Loucy (cell line): Measurements from ENCODE around the gene ALKAL2.

Experiments used
- H2AFZ ChIP-seq: fragments of 200-600 bp; sonication (generic); 2 replicates; pipeline ENCODE4 v1.6.0; 2016; ENCODE audit warnings: antibody characterized with exemption, mild to moderate bottlenecking, low read length, moderate library complexity
- H3F3A ChIP-seq: fragments of 200-600 bp; 2 replicates; pipeline ENCODE4 v1.6.0; 2016; ENCODE audit warnings: antibody characterized with exemption, low read depth, mild to moderate bottlenecking
- H3K27me3 ChIP-seq: fragments of 200-600 bp; sonication (generic); 2 replicates; pipeline ENCODE4 v1.6.1; 2014; ENCODE audit warnings: low read length, mild to moderate bottlenecking; ENCODE audit not compliant: insufficient read depth, poor library complexity, severe bottlenecking
- H3K36me3 ChIP-seq: fragments of 200-600 bp; sonication (generic); 2 replicates; pipeline ENCODE4 v1.6.1; 2016; ENCODE audit warnings: low read length; ENCODE audit not compliant: insufficient read depth
- H3K4me1 ChIP-seq: fragments of 200-600 bp; sonication (generic); 2 replicates; pipeline ENCODE4 v1.5.1; 2014; ENCODE audit warnings: low read length, mild to moderate bottlenecking; ENCODE audit not compliant: insufficient read depth, poor library complexity, severe bottlenecking
- H3K4me2 ChIP-seq: fragments of 200-600 bp; sonication (generic); 2 replicates; pipeline ENCODE4 v1.6.0; 2014; ENCODE audit warnings: antibody characterized with exemption, low read length, low read depth, mild to moderate bottlenecking; ENCODE audit not compliant: poor library complexity, severe bottlenecking
- H3K4me3 ChIP-seq: fragments of 200-600 bp; sonication (generic); 2 replicates; pipeline ENCODE4 v1.5.1; 2014; ENCODE audit warnings: low read length, mild to moderate bottlenecking, mixed read lengths; ENCODE audit not compliant: poor library complexity, severe bottlenecking
- H3K79me2 ChIP-seq: fragments of 200-600 bp; sonication (generic); 2 replicates; pipeline ENCODE4 v1.6.1; 2014; ENCODE audit warnings: low read length; ENCODE audit not compliant: insufficient read depth
- H3K9ac ChIP-seq: fragments of 200-600 bp; sonication (generic); 2 replicates; pipeline ENCODE4 v1.6.0; 2014; ENCODE audit warnings: mild to moderate bottlenecking, low read depth, low read length, moderate library complexity; ENCODE audit not compliant: poor library complexity, severe bottlenecking
- H3K9me2 ChIP-seq: fragments of 200-600 bp; sonication (generic); replicated peaks from 2 replicates; pipeline ENCODE4 v1.6.1; 2016; ENCODE audit warnings: low read depth, low read length, mixed read lengths
- H3K9me3 ChIP-seq: fragments of 200-600 bp; sonication (generic); 2 replicates; pipeline ENCODE4 v1.6.1; 2014; ENCODE audit warnings: mild to moderate bottlenecking, antibody characterized with exemption, low read length, low read depth; ENCODE audit not compliant: insufficient read depth
- H4K20me1 ChIP-seq: fragments of 200-600 bp; sonication (generic); 2 replicates; pipeline ENCODE4 v1.6.0; 2014; ENCODE audit warnings: antibody characterized with exemption, low read length, mild to moderate bottlenecking; ENCODE audit not compliant: insufficient read depth, poor library complexity, severe bottlenecking
- EZH2phosphoT487 ChIP-seq: fragments of 200-600 bp; IDR thresholded peaks from 2 replicates; pipeline ENCODE4 v1.6.1; 2018; ENCODE audit warnings: antibody characterized with exemption, mild to moderate bottlenecking, moderate library complexity, borderline replicate concordance
- TF ChIP-seq, protein P1 (sequence below): fragments of 200-600 bp; sonication (generic); conservative IDR thresholded peaks from 2 replicates; pipeline ENCODE4 v1.5.1; 2014; ENCODE audit warnings: mild to moderate bottlenecking, antibody characterized with exemption, low read length

ALKAL2 gene

DNA sequence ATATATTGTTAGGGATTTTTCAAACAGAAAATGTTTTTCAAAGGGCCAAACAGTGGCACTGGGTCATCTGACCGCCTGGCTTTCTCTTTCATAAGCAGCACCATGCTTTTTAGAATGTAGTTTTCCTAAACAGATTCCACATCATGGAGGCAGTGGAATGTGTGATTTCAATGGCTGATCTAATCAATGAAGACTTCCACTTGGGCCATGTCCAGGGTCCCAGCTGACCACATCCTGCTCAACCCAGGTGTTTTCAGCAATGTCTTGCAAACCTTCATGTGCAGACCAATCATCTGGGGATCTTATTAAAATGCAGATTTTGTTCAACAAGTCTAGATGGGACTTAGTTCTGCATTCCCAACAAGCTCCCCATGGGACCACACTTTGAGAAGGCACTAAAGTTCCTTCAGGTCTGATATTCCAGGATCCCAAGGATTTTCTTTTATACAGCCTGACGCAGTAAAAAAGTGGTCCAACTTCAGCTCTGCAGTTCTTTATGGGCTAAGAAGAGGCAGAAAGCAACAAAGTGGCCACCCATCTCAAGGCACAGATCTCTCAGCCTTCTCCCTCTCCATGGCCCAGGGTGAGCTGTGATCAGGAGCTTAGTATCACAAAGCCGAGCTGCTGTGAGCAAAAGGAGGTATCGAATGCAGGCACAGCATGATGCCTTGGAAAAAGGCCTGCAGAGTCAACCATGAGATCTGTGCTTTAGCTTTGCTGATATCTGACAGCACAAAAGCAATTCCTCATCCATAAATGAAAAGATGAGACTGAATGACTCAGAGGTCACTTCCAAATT, 3.7 kb downstream of the ALKAL2 start:
- no peaks in the 10 kb centered on the region for H3K9me3 ChIP-seq
- H3F3A ChIP-seq: no peaks in the 10 kb centered on the region
- no peaks in the 10 kb centered on the region for H3K4me1 ChIP-seq
- H4K20me1 ChIP-seq: no peaks in the 10 kb centered on the region
- H3K9ac ChIP-seq: no peak overlapping the region
- no peak overlapping the region for H3K4me2 ChIP-seq
- H3K9me2 ChIP-seq: no peaks in the 10 kb centered on the region
- TF ChIP-seq, protein P1, sequence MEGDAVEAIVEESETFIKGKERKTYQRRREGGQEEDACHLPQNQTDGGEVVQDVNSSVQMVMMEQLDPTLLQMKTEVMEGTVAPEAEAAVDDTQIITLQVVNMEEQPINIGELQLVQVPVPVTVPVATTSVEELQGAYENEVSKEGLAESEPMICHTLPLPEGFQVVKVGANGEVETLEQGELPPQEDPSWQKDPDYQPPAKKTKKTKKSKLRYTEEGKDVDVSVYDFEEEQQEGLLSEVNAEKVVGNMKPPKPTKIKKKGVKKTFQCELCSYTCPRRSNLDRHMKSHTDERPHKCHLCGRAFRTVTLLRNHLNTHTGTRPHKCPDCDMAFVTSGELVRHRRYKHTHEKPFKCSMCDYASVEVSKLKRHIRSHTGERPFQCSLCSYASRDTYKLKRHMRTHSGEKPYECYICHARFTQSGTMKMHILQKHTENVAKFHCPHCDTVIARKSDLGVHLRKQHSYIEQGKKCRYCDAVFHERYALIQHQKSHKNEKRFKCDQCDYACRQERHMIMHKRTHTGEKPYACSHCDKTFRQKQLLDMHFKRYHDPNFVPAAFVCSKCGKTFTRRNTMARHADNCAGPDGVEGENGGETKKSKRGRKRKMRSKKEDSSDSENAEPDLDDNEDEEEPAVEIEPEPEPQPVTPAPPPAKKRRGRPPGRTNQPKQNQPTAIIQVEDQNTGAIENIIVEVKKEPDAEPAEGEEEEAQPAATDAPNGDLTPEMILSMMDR: no peak
- no peak overlapping the region for H2AFZ ChIP-seq
- no peaks in the 10 kb centered on the region for H3K27me3 ChIP-seq
- no peak overlapping the region for H3K4me3 ChIP-seq
- H3K36me3 ChIP-seq: peaks cover 32% of the 10 kb centered on the region
- H3K79me2 ChIP-seq: no peaks in the 10 kb centered on the region

DNA sequence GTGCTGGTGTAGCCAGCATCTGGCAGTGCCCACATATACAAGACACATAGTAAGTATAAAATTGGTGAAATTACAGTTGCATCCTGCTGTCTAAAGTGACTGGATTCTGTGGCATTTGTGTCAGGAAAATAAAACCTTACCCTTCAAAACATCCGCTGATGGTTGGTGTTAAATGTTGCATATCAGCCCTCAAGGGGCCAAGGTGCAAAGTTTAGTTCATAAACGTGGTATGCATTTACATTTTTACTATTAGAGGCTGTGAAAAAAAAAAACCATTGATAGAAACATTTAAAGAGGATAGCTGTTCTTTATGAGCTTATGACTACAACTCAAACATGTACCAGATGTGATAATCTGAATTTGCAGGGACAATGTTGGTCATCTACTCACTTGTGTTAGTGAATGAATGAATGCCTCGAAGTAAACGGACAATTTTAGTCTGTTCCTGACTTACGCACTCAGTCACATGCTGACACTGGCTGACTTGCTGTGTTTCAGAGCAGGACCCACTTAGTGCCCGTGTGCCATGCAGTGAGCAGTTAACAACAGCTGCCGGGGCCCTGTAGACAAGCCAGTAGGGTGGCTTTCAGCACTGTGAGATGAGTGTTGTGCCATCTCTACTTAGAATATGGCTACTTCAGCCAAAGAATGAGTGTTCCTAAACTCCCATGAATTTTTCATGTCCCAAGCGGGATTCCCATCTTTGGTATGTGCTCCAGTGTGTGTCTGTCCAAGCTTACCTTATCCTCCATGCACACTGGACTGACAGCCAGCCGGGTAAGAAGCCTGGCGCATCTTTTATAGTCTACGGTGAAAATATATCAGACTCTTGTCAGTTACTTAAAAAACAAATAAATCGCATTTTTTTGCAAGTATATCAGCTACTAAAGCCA, 5.3 kb downstream of the ALKAL2 start:
- Histone ChIP-seq H2AFZ (no peak overlapping the region), H3K9me3 (no peaks in the 10 kb centered on the region), H3K79me2 (no peaks in the 10 kb centered on the region), H4K20me1 (no peaks in the 10 kb centered on the region), H3F3A (no peaks in the 10 kb centered on the region), H3K36me3 (peaks cover 48% of the 10 kb centered on the region), H3K27me3 (no peaks in the 10 kb centered on the region), H3K9me2 (no peaks in the 10 kb centered on the region), H3K4me3 (no peak overlapping the region), H3K9ac (no peak overlapping the region), H3K4me1 (no peaks in the 10 kb centered on the region), H3K4me2 (no peak overlapping the region)
- TF ChIP-seq, protein P1: no peak
- no peak for TF ChIP-seq EZH2phosphoT487

DNA sequence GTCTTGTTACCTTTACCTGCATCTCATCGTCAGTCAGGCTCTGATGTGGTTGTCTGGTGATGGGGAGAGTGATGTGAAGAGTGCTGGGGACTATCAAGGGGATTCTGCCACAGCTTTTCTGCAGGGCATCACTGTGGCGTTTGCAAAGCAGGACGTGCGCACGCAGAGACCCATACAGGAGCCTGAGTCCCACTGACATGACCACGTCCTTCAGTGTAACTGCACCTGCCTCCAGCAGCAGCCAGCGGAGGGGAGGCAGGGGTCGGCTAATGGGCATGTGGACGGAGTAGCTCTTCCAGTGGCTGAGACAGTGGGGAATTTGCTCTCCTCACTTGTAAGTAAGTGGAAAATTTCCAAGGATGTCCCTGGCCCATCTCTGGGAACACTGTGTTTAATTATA, 6.5 kb downstream of the ALKAL2 start:
- no peaks in the 10 kb centered on the region for H4K20me1 ChIP-seq
- TF ChIP-seq, protein P1: no peak
- no peak for TF ChIP-seq EZH2phosphoT487
- H3K4me1 ChIP-seq: no peaks in the 10 kb centered on the region
- no peaks in the 10 kb centered on the region for H3K9me3 ChIP-seq
- H3K36me3 ChIP-seq: peaks cover 60% of the 10 kb centered on the region
- no peaks in the 10 kb centered on the region for H3F3A ChIP-seq
- no peaks in the 10 kb centered on the region for H3K27me3 ChIP-seq
- H2AFZ ChIP-seq: no peak overlapping the region
- no peaks in the 10 kb centered on the region for H3K79me2 ChIP-seq
- no peaks in the 10 kb centered on the region for H3K9me2 ChIP-seq
- no peak overlapping the region for H3K4me2 ChIP-seq
- H3K4me3 ChIP-seq: no peak overlapping the region
- no peak overlapping the region for H3K9ac ChIP-seq
